Vagina (tissue), 2 donors: Measurements from ENCODE around the gene SMTNL2. TPM values are rescaled to one million over a fixed set of nuclear protein-coding genes. Genes with fewer than 3 reads are reported as not detected.
"Not testable (repeated sequence)": the region's sequence is repeated elsewhere in the genome, so short reads cannot be mapped to it uniquely, and the experiment has no call there.

Experiments
- DNase-seq, 2 donors: peaks; one replicate each; pipeline ENCODE4 v3.0.0-alpha.2; 2017; ENCODE audit errors: extremely low spot score in 2 of 2
- H3K27ac ChIP-seq: fragments of 200-600 bp; sonication (generic); one replicate; pipeline ENCODE4 v1.5.1; 2019
- H3K27me3 ChIP-seq: fragments of 200-600 bp; sonication (generic); one replicate; pipeline ENCODE4 v1.5.1; 2019
- H3K36me3 ChIP-seq, 2 donors: fragments of 200-600 bp; sonication (generic); one replicate each; pipeline ENCODE4 v1.5.1; 2017 to 2019
- H3K4me1 ChIP-seq: fragments of 200-600 bp; sonication (generic); one replicate; pipeline ENCODE4 v1.5.1; 2019
- H3K4me3 ChIP-seq, 2 donors: fragments of 200-600 bp; sonication (generic); 1 replicate in 1 of 2; 2 replicates in 1 of 2; pipeline ENCODE4 v1.5.1; 2016 to 2019
- H3K9me3 ChIP-seq: fragments of 200-600 bp; sonication (generic); one replicate; pipeline ENCODE4 v1.5.1; 2019
- POLR2A ChIP-seq, 2 donors: fragments of 450-650 bp; IDR thresholded peaks; one replicate each; pipeline ENCODE4 v1.6.1; 2017; ENCODE audit warnings: antibody characterized with exemption in 2 of 2, mild to moderate bottlenecking in 2 of 2, moderate library complexity in 2 of 2
- POLR2AphosphoS5 ChIP-seq, 2 donors: sonication (generic); formaldehyde crosslinking; IDR thresholded peaks; one replicate each; pipeline ENCODE4 v1.9.0; 2017; ENCODE audit warnings: antibody characterized with exemption in 2 of 2, mild to moderate bottlenecking in 2 of 2, low read depth in 1 of 2; ENCODE audit not compliant: insufficient read depth in 1 of 2
- intact Hi-C: fragments of 100-400 bp; cut with DNase I; formaldehyde crosslinking; loops from one replicate; pipeline ENCODE4 v1.15.1; 2023
- total RNA-seq: library from RNA; depleted of rRNA; stranded (reverse); fragments of >200 nt; gene quantifications from one replicate; pipeline ENCODE4 v1.2.3, GENCODE V29; 2016
- TF ChIP-seq, protein P1 (sequence below), 3 experiments: fragments of 450-650 bp in 2 of 3; fragments of 200-600 bp in 1 of 3; sonication (generic) in 1 of 3; IDR thresholded peaks; one replicate each; pipeline ENCODE4 v1.5.1; 2017 to 2019; ENCODE audit warnings: antibody characterized with exemption in 3 of 3, mild to moderate bottlenecking in 2 of 3, moderate library complexity in 2 of 3

Gene SMTNL2
- total RNA-seq, 1 donor from 2014 or later: 2.5 TPM

DNA sequence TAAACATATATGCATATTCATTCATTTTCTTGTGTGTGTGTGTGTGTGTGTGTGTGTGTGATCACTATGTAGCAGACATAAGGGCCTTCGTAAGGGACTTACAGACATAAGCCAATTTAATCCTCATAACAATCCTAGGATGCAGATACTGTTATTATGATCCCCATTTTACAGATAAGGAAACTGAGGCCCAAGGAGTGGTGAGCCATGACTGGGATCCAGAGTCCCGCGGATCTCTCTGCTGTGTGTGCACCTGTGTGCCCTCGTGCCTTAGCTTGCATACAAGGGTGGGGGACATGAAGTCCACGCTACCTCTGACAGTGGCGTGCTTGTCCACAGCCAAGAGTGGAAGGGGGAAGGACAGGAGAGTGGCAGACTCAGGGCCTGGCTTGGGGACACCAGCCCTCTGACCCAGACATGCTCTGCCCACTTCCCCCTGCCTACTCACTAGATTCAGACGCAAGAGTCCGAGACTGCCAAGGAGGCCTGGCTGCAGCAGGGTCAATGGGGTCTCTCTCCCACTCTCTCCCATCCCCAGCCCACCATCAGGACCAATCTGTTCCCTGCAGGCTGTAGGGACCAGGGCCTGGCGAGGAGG is 9.8 kb upstream of the SMTNL2 start:
- DNase-seq: no peak
- Histone ChIP-seq H3K9me3 (no peaks in the 10 kb centered on the region), H3K4me3 (no peak overlapping the region), H3K36me3 (no peaks in the 10 kb centered on the region), H3K27ac (no peak overlapping the region), H3K4me1 (no peaks in the 10 kb centered on the region), H3K27me3 (no peaks in the 10 kb centered on the region)
- intact Hi-C loops: no loop called here
- TF ChIP-seq, protein P1, sequence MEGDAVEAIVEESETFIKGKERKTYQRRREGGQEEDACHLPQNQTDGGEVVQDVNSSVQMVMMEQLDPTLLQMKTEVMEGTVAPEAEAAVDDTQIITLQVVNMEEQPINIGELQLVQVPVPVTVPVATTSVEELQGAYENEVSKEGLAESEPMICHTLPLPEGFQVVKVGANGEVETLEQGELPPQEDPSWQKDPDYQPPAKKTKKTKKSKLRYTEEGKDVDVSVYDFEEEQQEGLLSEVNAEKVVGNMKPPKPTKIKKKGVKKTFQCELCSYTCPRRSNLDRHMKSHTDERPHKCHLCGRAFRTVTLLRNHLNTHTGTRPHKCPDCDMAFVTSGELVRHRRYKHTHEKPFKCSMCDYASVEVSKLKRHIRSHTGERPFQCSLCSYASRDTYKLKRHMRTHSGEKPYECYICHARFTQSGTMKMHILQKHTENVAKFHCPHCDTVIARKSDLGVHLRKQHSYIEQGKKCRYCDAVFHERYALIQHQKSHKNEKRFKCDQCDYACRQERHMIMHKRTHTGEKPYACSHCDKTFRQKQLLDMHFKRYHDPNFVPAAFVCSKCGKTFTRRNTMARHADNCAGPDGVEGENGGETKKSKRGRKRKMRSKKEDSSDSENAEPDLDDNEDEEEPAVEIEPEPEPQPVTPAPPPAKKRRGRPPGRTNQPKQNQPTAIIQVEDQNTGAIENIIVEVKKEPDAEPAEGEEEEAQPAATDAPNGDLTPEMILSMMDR (IDR thresholded peaks at IDR 0.05): no peak
- TF ChIP-seq POLR2A (IDR thresholded peaks at IDR 0.05): no peak
- TF ChIP-seq POLR2AphosphoS5 (IDR thresholded peaks at IDR 0.05; ENCODE audit: insufficient read depth in 1 of 2, low read depth in 1 of 2): no peak

DNA sequence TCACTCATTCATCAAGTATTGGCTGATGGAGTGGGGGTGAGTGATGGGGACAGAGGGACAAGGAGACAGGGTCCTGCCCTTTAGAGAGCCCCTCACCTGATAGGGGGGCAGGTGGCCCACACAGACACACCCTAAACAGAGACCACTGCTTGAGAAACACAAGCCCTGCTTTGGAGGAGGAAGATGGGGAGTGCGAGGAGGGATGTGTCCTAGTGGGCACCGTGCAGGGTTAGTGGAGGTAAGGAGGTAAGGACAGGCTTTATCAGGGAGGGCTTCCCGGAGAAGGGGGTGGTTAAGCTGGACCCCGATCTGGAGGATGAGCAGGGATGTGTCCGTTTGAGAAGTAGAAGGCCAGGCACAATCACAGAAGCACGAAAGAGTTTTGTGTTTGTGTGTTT is 8.2 kb upstream of the SMTNL2 start:
- no peaks in the 10 kb centered on the region for H3K4me1 ChIP-seq
- intact Hi-C loops: no loop called here
- no peaks in the 10 kb centered on the region for H3K9me3 ChIP-seq
- no peak overlapping the region for H3K27ac ChIP-seq
- TF ChIP-seq, protein P1 (IDR thresholded peaks at IDR 0.05): no peak
- no peak for TF ChIP-seq POLR2AphosphoS5 (IDR thresholded peaks at IDR 0.05; ENCODE audit: insufficient read depth in 1 of 2, low read depth in 1 of 2)
- no peak for TF ChIP-seq POLR2A (IDR thresholded peaks at IDR 0.05)
- H3K27me3 ChIP-seq: no peaks in the 10 kb centered on the region
- H3K36me3 ChIP-seq: no peaks in the 10 kb centered on the region
- no peak for DNase-seq
- H3K4me3 ChIP-seq: no peak overlapping the region

DNA sequence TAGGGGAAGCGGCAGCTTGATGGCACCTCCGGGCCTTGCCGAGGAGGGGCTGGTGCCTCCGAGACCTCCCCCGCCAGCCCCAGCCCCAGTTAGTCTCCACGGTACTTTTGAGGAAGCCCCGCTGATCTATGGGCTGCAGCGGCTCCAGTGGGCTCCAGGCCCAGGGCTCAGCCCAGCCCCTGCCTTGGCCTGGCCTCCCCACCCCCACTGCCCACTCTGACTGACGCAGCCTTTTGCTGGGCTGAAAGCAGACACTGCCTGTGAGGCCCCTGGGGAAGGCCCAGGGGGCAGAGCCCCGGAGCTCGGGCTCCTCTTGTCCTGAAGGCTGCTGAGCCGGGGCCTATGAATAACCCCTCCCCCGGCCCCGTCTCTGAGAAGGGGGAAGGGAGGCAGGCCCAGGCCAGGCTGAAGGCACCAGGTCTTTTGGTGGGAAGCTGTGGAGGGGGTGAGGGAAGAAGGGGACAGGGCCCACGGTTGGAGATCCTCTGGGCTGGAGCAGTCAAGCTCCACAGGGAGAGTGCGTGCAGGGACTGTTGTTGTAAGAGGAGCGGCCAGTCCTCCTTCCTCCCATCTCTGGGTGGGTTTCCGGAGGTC is 7.5 kb upstream of the SMTNL2 start:
- no peaks in the 10 kb centered on the region for H3K27me3 ChIP-seq
- no peaks in the 10 kb centered on the region for H3K9me3 ChIP-seq
- H3K27ac ChIP-seq: no peak overlapping the region
- TF ChIP-seq POLR2A (IDR thresholded peaks at IDR 0.05) (no peak), POLR2AphosphoS5 (IDR thresholded peaks at IDR 0.05; ENCODE audit: insufficient read depth in 1 of 2, low read depth in 1 of 2) (no peak)
- TF ChIP-seq, protein P1 (IDR thresholded peaks at IDR 0.05): no peak
- no peak for DNase-seq
- H3K4me1 ChIP-seq: no peaks in the 10 kb centered on the region
- intact Hi-C loops: no loop called here
- H3K4me3 ChIP-seq: no peak overlapping the region
- H3K36me3 ChIP-seq: no peaks in the 10 kb centered on the region

DNA sequence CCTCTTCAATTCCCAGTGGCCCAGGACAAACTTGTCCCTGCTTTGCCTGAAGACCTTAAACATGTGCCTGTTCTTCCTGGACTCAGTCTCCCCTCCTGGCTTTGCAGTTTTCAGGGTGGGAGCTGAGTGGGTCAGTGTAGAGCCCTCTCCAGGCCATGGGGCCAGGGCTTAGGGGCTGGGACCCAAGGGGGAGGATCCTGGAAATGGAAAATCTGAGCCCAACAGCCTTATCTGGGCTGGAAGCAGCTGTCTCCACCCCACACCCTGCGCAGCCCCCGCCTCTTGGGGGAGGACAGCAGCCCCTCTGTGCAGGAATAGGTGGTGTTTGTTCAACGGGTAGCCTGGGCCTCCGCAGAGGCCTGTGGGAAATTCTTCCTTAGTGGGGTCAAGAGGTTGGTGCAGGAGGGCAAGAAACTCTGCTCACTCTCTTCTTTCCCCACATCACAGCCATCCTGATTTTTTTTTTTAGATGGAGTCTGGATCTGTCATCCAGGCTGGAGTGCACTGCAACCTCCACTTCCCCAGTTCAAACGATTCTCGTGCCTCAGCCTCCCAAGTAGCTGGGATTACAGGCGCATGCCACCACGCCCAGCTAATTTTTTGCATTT is 6.8 kb upstream of the SMTNL2 start:
- Histone ChIP-seq H3K36me3 (no peaks in the 10 kb centered on the region), H3K9me3 (no peaks in the 10 kb centered on the region), H3K4me1 (no peaks in the 10 kb centered on the region), H3K27ac (no peak overlapping the region), H3K27me3 (no peaks in the 10 kb centered on the region), H3K4me3 (no peak overlapping the region)
- intact Hi-C loops: no loop called here
- DNase-seq: no peak
- TF ChIP-seq POLR2AphosphoS5 (IDR thresholded peaks at IDR 0.05; ENCODE audit: insufficient read depth in 1 of 2, low read depth in 1 of 2) (no peak), POLR2A (IDR thresholded peaks at IDR 0.05) (no peak)
- TF ChIP-seq, protein P1 (IDR thresholded peaks at IDR 0.05): no peak

DNA sequence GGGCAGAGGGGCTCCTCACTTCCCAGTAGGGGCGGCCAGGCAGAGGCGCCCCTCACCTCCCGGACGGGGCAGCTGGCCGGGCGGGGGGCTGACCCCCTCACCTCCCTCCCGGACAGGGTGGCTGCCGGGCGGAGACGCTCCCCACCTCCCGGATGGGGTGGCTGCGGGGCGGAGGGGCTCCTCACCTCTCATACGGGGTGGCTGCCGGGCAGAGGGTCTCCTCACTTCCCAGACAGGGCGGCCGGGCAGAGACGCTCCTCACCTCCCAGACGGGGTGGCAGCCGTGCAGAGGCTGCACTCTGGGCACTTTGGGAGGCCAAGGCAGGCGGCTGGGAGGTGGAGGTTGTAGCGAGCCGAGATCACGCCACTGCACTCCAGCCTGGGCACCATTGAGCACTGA is 6.0 kb upstream of the SMTNL2 start:
- H3K36me3 ChIP-seq, H3K9me3 ChIP-seq, H3K27me3 ChIP-seq, DNase-seq, intact Hi-C loops, H3K4me1 ChIP-seq, H3K27ac ChIP-seq, H3K4me3 ChIP-seq: not testable (repeated sequence)
